ENCODE results near the gene NEGR1. TPM values are rescaled to one million over a fixed set of nuclear protein-coding genes. Genes with fewer than 3 reads are reported as not detected.

Gene NEGR1
- total RNA-seq, 1 donor from 2014 or later, result 0.26 TPM

DNA sequence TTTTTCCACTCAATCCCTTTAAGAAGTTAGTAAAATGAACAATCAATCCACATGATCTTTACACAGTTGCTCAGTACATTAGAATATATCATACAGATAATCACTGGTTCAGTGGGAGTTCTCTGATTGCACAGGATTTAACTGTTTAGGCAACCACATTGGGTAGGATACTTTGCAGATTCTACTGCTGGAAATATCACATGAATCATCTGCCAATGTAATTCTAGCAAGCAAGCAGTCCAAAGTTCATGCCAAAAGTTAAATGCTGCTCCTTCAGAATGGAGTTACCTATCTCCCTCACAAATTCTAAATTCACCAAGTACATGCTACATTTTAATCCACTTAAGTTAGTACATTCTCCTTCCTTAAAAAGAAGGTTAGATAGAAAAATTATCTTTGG lies 52.4 kb downstream of the NEGR1 start:
- H3K36me3 ChIP-seq (ENCODE audit: control insufficient read depth, insufficient read depth, low read length), result no peaks in the 10 kb centered on the region
- no peak for FAIRE-seq
- TF ChIP-seq, protein P1, sequence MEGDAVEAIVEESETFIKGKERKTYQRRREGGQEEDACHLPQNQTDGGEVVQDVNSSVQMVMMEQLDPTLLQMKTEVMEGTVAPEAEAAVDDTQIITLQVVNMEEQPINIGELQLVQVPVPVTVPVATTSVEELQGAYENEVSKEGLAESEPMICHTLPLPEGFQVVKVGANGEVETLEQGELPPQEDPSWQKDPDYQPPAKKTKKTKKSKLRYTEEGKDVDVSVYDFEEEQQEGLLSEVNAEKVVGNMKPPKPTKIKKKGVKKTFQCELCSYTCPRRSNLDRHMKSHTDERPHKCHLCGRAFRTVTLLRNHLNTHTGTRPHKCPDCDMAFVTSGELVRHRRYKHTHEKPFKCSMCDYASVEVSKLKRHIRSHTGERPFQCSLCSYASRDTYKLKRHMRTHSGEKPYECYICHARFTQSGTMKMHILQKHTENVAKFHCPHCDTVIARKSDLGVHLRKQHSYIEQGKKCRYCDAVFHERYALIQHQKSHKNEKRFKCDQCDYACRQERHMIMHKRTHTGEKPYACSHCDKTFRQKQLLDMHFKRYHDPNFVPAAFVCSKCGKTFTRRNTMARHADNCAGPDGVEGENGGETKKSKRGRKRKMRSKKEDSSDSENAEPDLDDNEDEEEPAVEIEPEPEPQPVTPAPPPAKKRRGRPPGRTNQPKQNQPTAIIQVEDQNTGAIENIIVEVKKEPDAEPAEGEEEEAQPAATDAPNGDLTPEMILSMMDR (IDR thresholded peaks at IDR 0.05; ENCODE audit: insufficient read depth, low read length, severe bottlenecking), result no peak
- peak; percentile 39 for DNase-seq (ENCODE audit: low read depth)
- H3K27me3 ChIP-seq (ENCODE audit: control insufficient read depth, insufficient read depth, low read length), result no peaks in the 10 kb centered on the region
- H3K4me3 ChIP-seq (ENCODE audit: low read depth, low read length), result no peak overlapping the region

DNA sequence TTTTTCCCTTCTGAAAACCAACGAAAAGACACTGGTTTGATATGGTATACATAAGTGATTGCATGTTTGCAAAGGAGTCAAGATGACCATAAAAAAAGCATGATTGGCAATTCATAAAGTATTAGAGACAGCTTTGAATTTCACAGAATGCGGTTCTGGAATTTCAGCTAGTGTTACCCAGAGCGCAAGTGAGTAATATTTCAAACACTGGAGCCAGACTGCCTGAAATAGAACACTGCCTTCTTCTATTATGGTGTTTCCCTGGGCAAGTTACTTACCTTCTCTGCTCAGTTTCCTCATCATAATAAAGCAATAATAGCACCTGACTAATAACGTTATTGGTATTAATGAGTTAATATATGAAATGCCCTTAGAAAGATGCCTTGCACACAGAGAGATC lies 54.7 kb downstream of the NEGR1 start:
- TF ChIP-seq, protein P1 (IDR thresholded peaks at IDR 0.05; ENCODE audit: insufficient read depth, low read length, severe bottlenecking), result no peak
- Histone ChIP-seq H3K36me3 (ENCODE audit: control insufficient read depth, insufficient read depth, low read length) (no peaks in the 10 kb centered on the region), H3K27me3 (ENCODE audit: control insufficient read depth, insufficient read depth, low read length) (no peaks in the 10 kb centered on the region), H3K4me3 (ENCODE audit: low read depth, low read length) (no peak overlapping the region)
- DNase-seq (ENCODE audit: low read depth) (no peak), FAIRE-seq (no peak)

DNA sequence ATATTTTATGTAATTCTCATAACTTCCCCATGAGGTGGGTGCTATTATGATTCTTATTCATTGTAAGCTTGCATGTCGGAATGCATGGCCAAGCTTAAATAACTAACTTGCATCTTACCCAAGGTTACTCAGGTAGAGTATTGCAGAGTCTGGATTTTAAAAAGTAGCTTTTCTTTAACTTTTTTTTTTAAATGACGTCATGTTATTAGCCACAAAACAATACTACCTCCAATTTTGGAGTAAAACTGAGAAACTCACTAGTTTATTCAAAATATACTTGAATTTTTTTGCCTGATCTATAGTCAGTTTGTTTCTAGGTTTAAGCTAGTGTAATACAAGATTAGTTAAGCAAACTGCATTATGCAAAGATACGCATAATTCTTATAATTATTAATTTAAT lies 57.8 kb downstream of the NEGR1 start:
- TF ChIP-seq, protein P1 (IDR thresholded peaks at IDR 0.05; ENCODE audit: insufficient read depth, low read length, severe bottlenecking), result no peak
- H3K4me3 ChIP-seq (ENCODE audit: low read depth, low read length), result no peak overlapping the region
- H3K36me3 ChIP-seq (ENCODE audit: control insufficient read depth, insufficient read depth, low read length), result no peaks in the 10 kb centered on the region
- DNase-seq (ENCODE audit: low read depth) (no peak), FAIRE-seq (no peak)
- H3K27me3 ChIP-seq (ENCODE audit: control insufficient read depth, insufficient read depth, low read length), result no peaks in the 10 kb centered on the region

DNA sequence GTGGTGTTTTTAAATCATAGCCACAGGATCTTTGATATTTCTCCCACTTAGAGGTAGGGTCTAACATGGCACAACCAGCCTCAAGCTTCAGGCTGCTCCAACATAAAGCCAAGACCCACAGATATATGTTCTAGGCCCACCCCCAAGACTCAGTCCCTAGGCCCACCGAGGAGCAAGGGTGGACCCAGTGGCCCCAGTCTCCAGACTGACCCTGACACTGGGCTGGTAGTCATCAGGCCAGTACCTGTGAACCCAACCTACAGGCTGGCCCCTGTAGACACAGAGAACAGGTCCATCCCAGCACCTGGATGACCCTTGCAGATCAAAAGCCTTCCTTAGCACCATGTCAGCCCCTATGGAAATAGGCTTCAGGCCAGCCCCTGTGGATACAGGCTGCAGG lies 60.5 kb downstream of the NEGR1 start:
- TF ChIP-seq, protein P1 (IDR thresholded peaks at IDR 0.05; ENCODE audit: insufficient read depth, low read length, severe bottlenecking), result no peak
- DNase-seq (ENCODE audit: low read depth), result no peak
- no peak overlapping the region for H3K4me3 ChIP-seq (ENCODE audit: low read depth, low read length)
- no peaks in the 10 kb centered on the region for H3K27me3 ChIP-seq (ENCODE audit: control insufficient read depth, insufficient read depth, low read length)
- H3K36me3 ChIP-seq (ENCODE audit: control insufficient read depth, insufficient read depth, low read length), result no peaks in the 10 kb centered on the region
- no peak for FAIRE-seq

DNA sequence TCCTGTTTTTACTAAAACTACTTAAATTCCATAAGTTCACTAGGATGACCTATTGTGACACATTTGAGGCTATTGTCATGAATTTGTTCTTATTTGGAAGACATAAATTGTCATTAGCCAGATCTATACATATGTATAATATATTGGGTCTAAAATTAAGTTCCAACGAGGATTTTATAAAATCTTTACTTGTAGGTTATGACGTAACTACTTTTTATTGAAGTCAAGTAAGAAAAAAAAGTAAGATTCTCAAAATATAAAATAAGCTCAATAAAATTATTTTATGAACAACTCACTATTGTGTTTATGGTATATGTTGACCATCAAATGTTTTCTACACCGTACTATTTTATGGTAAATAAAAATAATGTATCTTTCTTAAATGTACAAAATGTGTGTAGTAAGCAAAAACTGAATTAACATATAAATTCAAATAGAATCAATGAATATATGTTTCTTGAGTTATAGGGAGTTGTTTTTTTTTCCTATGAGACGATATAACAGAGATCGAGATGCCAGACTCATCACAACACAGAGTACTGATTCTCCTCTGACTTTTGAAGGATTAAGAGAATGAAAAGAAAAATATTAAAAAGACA lies 64.1 kb downstream of the NEGR1 start:
- TF ChIP-seq, protein P1 (IDR thresholded peaks at IDR 0.05; ENCODE audit: insufficient read depth, low read length, severe bottlenecking), result no peak
- FAIRE-seq (no peak), DNase-seq (ENCODE audit: low read depth) (no peak)
- no peak overlapping the region for H3K4me3 ChIP-seq (ENCODE audit: low read depth, low read length)
- no peaks in the 10 kb centered on the region for H3K36me3 ChIP-seq (ENCODE audit: control insufficient read depth, insufficient read depth, low read length)
- H3K27me3 ChIP-seq (ENCODE audit: control insufficient read depth, insufficient read depth, low read length), result no peaks in the 10 kb centered on the region

DNA sequence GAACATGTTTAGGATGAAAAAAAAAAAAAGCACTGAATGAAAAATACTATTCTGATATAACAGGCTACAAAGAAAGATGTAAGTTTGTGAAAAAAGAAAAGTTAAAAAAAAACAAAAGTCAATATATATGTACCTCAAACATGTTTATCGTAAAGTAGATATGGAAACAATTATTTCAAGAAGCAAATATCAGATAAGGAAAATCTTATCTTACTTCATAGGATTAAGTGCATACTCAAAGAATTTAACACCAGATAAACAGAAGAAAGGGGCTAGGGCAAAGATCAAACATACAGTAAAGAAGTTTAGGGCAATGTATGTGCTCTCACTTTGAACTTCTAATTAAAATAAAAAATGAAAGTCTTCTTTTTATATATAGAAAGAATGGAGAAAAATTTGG lies 75.3 kb downstream of the NEGR1 start:
- no peak overlapping the region for H3K4me3 ChIP-seq (ENCODE audit: low read depth, low read length)
- H3K36me3 ChIP-seq (ENCODE audit: control insufficient read depth, insufficient read depth, low read length), result no peaks in the 10 kb centered on the region
- TF ChIP-seq, protein P1 (IDR thresholded peaks at IDR 0.05; ENCODE audit: insufficient read depth, low read length, severe bottlenecking), result no peak
- no peak for FAIRE-seq
- H3K27me3 ChIP-seq (ENCODE audit: control insufficient read depth, insufficient read depth, low read length), result no peaks in the 10 kb centered on the region
- DNase-seq (ENCODE audit: low read depth), result no peak
